Immature natural killer cell (primary cell): Measurements from ENCODE around the gene NT5C1A. TPM values are rescaled to one million over a fixed set of nuclear protein-coding genes. Genes with fewer than 3 reads are reported as not detected.

Experiments used
- DNase-seq, 3 donors: peaks; one replicate each; pipeline ENCODE4 v3.0.0; 2022; ENCODE audit warnings: mixed read lengths in 1 of 3
- H3K27ac Mint-ChIP-seq, 6 donors: one replicate each; pipeline ENCODE4 v1.8.0; 2020; ENCODE audit warnings: mixed read lengths in 6 of 6, mild to moderate bottlenecking in 5 of 6, inconsistent platforms in 4 of 6, moderate library complexity in 3 of 6
- H3K27me3 Mint-ChIP-seq, 3 donors: one replicate each; pipeline ENCODE4 v1.8.0; 2020 to 2021; ENCODE audit warnings: low read depth in 3 of 3, mild to moderate bottlenecking in 3 of 3, mixed read lengths in 3 of 3, moderate library complexity in 3 of 3, inconsistent platforms in 1 of 3
- H3K36me3 Mint-ChIP-seq, 3 donors: one replicate each; pipeline ENCODE4 v1.8.0; 2020; ENCODE audit warnings: mixed read lengths in 3 of 3, inconsistent platforms in 2 of 3, mild to moderate bottlenecking in 2 of 3
- H3K4me1 Mint-ChIP-seq, 2 donors: one replicate each; pipeline ENCODE4 v1.8.0; 2020; ENCODE audit warnings: inconsistent platforms in 2 of 2, mild to moderate bottlenecking in 2 of 2, mixed read lengths in 2 of 2, moderate library complexity in 1 of 2
- H3K4me3 Mint-ChIP-seq, 5 donors: one replicate each; pipeline ENCODE4 v1.8.0; 2020; ENCODE audit warnings: mild to moderate bottlenecking in 5 of 5, mixed read lengths in 5 of 5, inconsistent platforms in 3 of 5, moderate library complexity in 3 of 5
- H3K9me3 Mint-ChIP-seq, 6 donors: one replicate each; pipeline ENCODE4 v1.8.0; 2020; ENCODE audit warnings: mild to moderate bottlenecking in 6 of 6, mixed read lengths in 6 of 6, inconsistent platforms in 4 of 6, moderate library complexity in 3 of 6
- polyA plus RNA-seq, 3 donors: library from polyadenylated mRNA; unstranded; fragments of 300-500 nt; fragmentation: Illumina TruSeq; gene quantifications; one replicate each; pipeline ENCODE4 v1.2.3, GENCODE V29; 2021

The NT5C1A gene
- polyA plus RNA-seq, 3 donors from 2014 or later: not detected

- Mint-ChIP-seq H3K9me3 (no peaks in the 10 kb centered on the region), H3K27ac (no peak overlapping the region), H3K4me3 (no peak overlapping the region), H3K4me1 (peaks cover 0 to 3% of the 10 kb centered on the region in 2 donors), H3K27me3 (peaks cover 8 to 13% (median 10%) of the 10 kb centered on the region in 3 donors), H3K36me3 (no peaks in the 10 kb centered on the region)
- no peak for DNase-seq
Observed at GRCh38 chr1:39635205-39635870, 36.6 kb downstream of the NT5C1A start.

GRCh38 chr1:39633422-39633821 lies 38.5 kb downstream of the NT5C1A start:
- Mint-ChIP-seq H3K27ac (peak overlapping the region in 1 of 6 donors; percentile 0), H3K9me3 (no peaks in the 10 kb centered on the region), H3K36me3 (no peaks in the 10 kb centered on the region), H3K4me3 (no peak overlapping the region), H3K27me3 (peaks cover 5 to 7% (median 6%) of the 10 kb centered on the region in 3 donors), H3K4me1 (no peaks in the 10 kb centered on the region)
- no peak for DNase-seq

- H3K4me3 Mint-ChIP-seq: no peak overlapping the region
- H3K27me3 Mint-ChIP-seq: peaks cover 4 to 7% (median 5%) of the 10 kb centered on the region in 3 donors
- no peak for DNase-seq
- H3K4me1 Mint-ChIP-seq: no peaks in the 10 kb centered on the region
- no peaks in the 10 kb centered on the region for H3K36me3 Mint-ChIP-seq
- H3K9me3 Mint-ChIP-seq: no peaks in the 10 kb centered on the region
- H3K27ac Mint-ChIP-seq: no peak overlapping the region
Observed at GRCh38 chr1:39632682-39633417, 39.1 kb downstream of the NT5C1A start.

- no peak for DNase-seq
- Mint-ChIP-seq H3K36me3 (no peaks in the 10 kb centered on the region), H3K27ac (no peak overlapping the region), H3K9me3 (no peaks in the 10 kb centered on the region), H3K4me1 (no peaks in the 10 kb centered on the region), H3K27me3 (peaks cover 3 to 6% (median 4%) of the 10 kb centered on the region in 3 donors), H3K4me3 (no peak overlapping the region)
Observed at GRCh38 chr1:39632323-39632681, 39.6 kb downstream of the NT5C1A start.

GRCh38 chr1:39631361-39632322 lies 40.3 kb downstream of the NT5C1A start:
- Mint-ChIP-seq H3K36me3 (no peaks in the 10 kb centered on the region), H3K4me1 (no peaks in the 10 kb centered on the region), H3K27me3 (peaks cover 0 to 6% (median 2%) of the 10 kb centered on the region in 3 donors), H3K27ac (no peak overlapping the region), H3K9me3 (no peaks in the 10 kb centered on the region), H3K4me3 (no peak overlapping the region)
- no peak for DNase-seq

- Mint-ChIP-seq H3K9me3 (no peaks in the 10 kb centered on the region), H3K27ac (no peak overlapping the region), H3K4me3 (no peak overlapping the region), H3K36me3 (no peaks in the 10 kb centered on the region), H3K27me3 (peaks cover 0 to 4% (median 2%) of the 10 kb centered on the region in 3 donors), H3K4me1 (no peaks in the 10 kb centered on the region)
- DNase-seq: no peak
Observed at GRCh38 chr1:39628807-39629350, 43.0 kb downstream of the NT5C1A start.

- Mint-ChIP-seq H3K4me3 (no peak overlapping the region), H3K27me3 (peaks cover 0 to 3% (median 3%) of the 10 kb centered on the region in 3 donors), H3K27ac (no peak overlapping the region), H3K36me3 (no peaks in the 10 kb centered on the region), H3K4me1 (no peaks in the 10 kb centered on the region), H3K9me3 (no peaks in the 10 kb centered on the region)
- DNase-seq: no peak
Observed at GRCh38 chr1:39626646-39627045, 45.3 kb downstream of the NT5C1A start.

- Mint-ChIP-seq H3K9me3 (no peaks in the 10 kb centered on the region), H3K27me3 (peaks cover 0 to 4% (median 3%) of the 10 kb centered on the region in 3 donors), H3K27ac (no peak overlapping the region), H3K4me3 (no peak overlapping the region), H3K4me1 (no peaks in the 10 kb centered on the region), H3K36me3 (no peaks in the 10 kb centered on the region)
- no peak for DNase-seq
Observed at GRCh38 chr1:39625462-39626273, 46.2 kb downstream of the NT5C1A start.

GRCh38 chr1:39625009-39625408 lies 46.9 kb downstream of the NT5C1A start:
- Mint-ChIP-seq H3K9me3 (no peaks in the 10 kb centered on the region), H3K27me3 (peaks cover 0 to 7% (median 3%) of the 10 kb centered on the region in 3 donors), H3K4me1 (no peaks in the 10 kb centered on the region), H3K36me3 (no peaks in the 10 kb centered on the region), H3K4me3 (no peak overlapping the region), H3K27ac (no peak overlapping the region)
- DNase-seq: no peak

GRCh38 chr1:39623053-39623452 lies 48.9 kb downstream of the NT5C1A start:
- H3K27me3 Mint-ChIP-seq: peaks cover 2 to 7% (median 3%) of the 10 kb centered on the region in 3 donors
- no peak overlapping the region for H3K27ac Mint-ChIP-seq
- no peaks in the 10 kb centered on the region for H3K9me3 Mint-ChIP-seq
- no peak for DNase-seq
- H3K36me3 Mint-ChIP-seq: no peaks in the 10 kb centered on the region
- H3K4me1 Mint-ChIP-seq: no peaks in the 10 kb centered on the region
- H3K4me3 Mint-ChIP-seq: no peak overlapping the region

- Mint-ChIP-seq H3K27ac (no peak overlapping the region), H3K36me3 (no peaks in the 10 kb centered on the region), H3K9me3 (no peaks in the 10 kb centered on the region), H3K27me3 (peaks cover 2 to 7% (median 3%) of the 10 kb centered on the region in 3 donors), H3K4me1 (no peaks in the 10 kb centered on the region), H3K4me3 (no peak overlapping the region)
- no peak for DNase-seq
Observed at GRCh38 chr1:39622427-39622826, 49.5 kb downstream of the NT5C1A start.

GRCh38 chr1:39620659-39621165 lies 51.2 kb downstream of the NT5C1A start:
- no peak for DNase-seq
- no peaks in the 10 kb centered on the region for H3K4me1 Mint-ChIP-seq
- H3K36me3 Mint-ChIP-seq: no peaks in the 10 kb centered on the region
- no peak overlapping the region for H3K4me3 Mint-ChIP-seq
- no peak overlapping the region for H3K27ac Mint-ChIP-seq
- no peaks in the 10 kb centered on the region for H3K9me3 Mint-ChIP-seq
- peaks cover 2 to 7% (median 3%) of the 10 kb centered on the region in 3 donors for H3K27me3 Mint-ChIP-seq
